HG02884 (cell line): ENCODE data around the gene TRAF3IP1.
"Not testable (repeated sequence)": the region's sequence is repeated elsewhere in the genome, so short reads cannot be mapped to it uniquely, and the experiment has no call there.

Experiments used
- ATAC-seq: cut with Tn5 transposase; IDR thresholded peaks from one replicate; pipeline ENCODE4 v1.9.1; 2021; ENCODE audit warnings: mild to moderate bottlenecking, moderate library complexity; ENCODE audit not compliant: unreplicated experiment

The TRAF3IP1 gene

GRCh38 chr2:238405217-238405555, 84.9 kb downstream of the TRAF3IP1 start:
- not testable (repeated sequence) for ATAC-seq

DNA sequence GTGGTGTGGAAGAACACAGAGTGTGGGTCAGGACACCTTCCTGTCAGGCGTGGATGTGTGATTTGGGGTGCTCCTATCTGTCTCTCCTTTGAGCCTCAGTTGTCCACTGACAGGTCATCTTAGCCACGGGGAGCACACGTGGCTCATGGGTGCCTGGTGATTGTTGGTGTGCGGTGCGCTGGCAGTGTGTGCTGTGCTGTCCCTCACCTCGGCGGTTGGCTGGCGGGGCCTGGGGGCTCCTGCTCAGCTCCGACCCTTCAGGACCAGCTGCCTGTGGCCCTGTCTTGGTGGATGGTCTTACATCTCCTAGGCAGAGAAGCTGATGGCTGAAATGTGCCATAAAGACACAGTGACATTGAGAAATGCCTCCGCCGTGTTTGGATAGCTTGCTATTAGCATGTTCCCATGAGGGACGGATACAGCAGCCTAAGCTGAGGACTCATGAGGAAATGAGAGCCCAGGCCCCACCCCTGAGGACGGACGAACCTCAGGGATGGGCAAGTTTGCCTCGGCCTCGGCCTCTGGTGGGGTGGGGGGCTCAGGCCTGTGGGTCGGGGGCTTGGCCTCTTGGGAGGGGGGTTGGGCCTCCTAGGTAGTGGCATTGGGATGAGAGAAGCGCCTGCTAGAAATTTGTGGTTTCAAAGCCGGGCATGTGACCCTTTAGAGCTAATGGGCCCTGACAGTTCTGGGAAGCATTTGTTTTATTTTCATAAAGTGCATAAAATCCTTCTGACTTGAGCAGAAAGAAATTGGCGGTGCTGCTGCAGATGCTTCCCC, 86.1 kb downstream of the TRAF3IP1 start:
- no peak for ATAC-seq

- ATAC-seq = no peak
Observed at GRCh38 chr2:238406998-238407285, 86.6 kb downstream of the TRAF3IP1 start.

DNA sequence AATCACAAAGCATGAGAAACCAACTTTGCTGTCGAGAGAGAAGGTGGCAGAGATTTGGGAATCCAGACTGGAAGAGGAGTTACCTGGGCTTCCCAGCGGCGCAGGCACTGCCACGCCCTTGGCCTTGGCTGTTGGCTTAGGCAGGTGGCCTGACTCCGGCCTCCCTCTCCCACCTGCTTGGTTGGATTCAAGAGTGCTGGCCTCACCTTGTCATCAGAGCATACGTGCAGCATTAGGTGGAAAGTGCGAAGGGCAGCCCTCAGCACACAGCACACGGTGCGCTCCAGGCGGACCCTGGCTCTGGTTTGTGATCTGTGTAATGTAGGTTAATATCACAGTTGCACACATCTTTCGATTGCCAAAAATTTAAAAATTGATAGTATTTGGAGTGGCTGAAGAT, 87.2 kb downstream of the TRAF3IP1 start:
- no peak for ATAC-seq

DNA sequence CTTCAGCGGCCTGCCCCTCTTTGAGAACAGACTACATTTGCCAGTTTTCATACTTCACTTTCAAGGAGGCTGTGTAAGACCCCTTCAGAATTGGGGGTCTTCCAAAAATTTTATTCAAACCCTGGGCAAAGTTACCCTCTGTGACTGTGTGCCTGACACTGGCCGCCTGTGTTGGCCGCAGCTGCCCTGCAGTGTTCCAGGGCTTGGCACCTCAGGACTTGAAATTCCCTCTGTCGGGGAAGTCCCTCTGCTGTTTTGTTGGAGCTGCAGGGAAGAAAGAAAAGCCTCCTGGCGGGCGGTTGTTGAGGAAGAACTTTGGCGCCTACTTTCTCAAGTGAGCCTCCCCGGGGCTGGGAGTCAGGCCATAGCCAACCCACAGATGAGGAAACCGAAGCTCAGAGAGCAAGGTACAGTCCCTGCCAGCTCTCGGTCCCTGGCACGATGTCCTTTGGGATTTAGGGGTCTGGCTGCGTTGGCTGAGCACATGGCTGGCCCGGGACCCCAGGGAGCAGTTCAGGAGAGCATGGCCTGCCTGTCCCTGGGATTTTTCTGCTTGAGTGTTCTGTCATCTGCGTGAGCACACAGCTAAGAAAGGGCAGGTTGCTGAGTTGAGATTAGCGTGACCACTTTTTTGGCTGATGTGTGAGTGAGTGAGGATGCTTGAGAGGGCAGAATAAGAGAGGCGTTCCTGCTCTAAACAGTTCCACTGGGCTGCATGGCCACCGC, 88.5 kb downstream of the TRAF3IP1 start:
- no peak for ATAC-seq

DNA sequence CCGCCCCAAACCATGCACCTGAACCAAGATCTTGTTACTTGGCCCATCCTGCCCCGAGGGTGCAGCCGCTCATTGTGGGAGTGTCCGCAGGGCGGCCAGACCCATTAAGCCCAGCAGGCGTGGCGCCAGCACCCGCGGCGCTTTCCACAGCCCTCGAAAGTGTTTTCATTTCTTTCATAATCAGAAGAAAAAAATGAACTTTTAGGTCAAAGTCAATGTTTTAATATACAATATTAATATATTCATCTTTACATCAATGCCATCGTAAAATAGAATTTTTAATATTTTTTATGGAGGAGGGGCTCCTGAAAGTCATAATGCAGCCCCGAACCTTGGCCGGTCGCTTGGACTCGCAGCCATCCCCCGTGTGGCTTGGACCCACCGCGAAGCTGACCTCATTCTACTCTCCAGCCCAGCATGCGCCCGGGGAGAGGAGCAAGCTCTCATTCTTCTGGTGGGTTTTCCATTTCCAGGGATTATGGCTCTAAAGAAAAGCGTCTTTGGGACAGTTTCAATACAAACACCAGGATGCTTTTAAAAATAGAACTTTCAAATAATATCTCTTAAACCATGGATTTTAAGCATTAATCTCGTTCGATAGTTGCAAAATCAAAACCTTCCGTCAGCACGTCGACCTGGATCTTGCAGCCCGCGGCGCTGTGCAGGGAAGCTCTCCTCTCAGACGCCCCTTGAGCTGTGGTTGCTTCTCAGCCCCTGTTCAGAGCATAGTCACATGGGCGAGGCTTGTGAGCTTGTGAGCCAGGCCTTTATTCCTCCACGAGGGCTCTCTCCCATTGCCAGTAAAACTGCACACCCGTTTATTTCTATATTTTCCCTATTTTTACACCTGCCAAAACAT, 89.3 kb downstream of the TRAF3IP1 start:
- no peak for ATAC-seq

DNA sequence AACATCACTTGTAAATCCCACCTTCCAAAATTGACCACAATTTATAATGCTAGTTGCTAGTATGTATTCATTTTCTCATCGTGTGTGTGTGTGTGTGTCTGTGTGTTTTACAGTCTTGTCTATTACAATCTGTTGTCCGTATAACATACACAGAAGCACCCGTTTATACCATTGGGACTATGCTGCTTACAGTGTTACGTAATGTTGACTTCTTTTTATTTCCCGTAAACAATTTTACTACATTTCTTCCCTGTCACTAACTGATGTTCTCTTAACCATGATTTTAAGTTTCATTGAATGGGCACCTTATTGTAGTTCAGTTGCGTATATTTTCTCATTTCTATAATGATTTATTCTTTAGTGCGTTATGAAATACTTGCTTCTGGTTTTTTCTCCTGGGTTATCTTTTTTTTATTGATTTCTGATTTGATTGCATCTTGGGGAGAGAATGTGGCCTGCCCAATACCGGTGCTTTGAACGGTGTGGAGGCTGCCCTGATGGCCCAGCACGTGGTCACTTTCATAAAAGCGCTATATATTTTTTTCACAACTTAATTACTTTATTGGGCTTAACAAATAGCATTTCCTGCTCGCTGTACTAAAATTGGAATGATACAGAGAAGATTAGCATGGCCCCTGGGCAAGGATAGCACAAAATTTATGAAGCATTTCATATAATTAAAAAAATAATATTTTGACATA, 91.9 kb downstream of the TRAF3IP1 start:
- ATAC-seq = no peak

DNA sequence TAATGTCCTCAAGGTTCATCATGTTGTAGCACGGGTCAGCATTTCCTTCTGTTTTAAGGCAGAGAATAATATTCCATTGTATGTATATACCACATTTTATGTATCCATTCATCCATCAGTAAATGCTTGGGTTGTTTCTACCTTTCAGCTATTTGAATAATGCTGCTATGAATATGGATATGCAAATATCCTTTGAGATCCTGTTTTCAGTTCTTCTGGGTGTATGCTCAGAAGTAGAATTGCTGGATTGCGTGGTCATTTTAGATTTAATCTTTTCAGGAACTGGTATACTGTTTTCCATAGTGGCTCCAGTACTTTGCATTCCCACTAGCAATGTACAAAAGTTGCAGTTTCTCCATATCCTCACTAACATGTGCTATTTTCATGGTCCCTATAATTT, 93.0 kb downstream of the TRAF3IP1 start:
- no peak for ATAC-seq

- no peak for ATAC-seq
Observed at GRCh38 chr2:238415036-238415764, 94.9 kb downstream of the TRAF3IP1 start.

DNA sequence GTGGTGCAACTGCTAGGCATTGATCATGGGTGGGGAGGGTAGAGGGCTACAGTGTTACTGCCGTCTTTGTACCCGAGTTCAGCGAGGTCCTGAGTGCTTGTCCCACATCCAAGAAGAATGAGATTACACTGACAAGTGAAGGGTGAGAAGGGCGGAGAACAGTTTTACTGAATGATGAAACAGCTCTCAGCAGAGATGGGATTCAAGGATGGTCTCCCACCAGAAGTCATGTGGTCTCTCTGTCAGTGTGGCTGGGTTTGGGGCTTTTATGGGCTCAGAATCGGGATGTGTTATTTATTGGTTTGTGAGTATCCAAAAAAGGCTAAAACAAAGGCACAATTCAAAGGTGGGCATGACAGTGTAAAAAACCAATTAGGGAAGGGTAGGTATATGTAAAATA, 95.6 kb downstream of the TRAF3IP1 start:
- no peak for ATAC-seq

- no peak for ATAC-seq
Observed at GRCh38 chr2:238418196-238418998, 98.1 kb downstream of the TRAF3IP1 start.

GRCh38 chr2:238418999-238419546, 98.8 kb downstream of the TRAF3IP1 start:
- ATAC-seq = no peak

DNA sequence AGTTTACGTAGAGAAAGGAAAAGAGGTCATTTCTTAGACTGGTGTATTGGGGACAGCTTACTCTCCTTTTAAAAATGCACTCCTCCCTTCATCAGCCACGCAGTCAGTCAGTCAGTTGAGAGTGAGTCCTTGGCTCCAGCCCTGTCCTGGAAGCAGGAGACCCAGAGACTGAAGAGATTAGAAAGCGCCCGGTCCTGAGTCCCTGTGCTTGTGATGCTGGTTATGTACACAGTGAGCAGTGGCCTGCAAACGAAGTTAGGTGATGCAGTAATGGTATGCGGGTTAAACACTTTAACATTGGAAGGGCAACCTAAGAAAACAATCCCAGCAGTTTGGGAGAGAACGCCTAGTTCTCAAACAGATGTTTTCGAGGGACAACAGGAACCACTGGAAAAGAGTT, 100.1 kb downstream of the TRAF3IP1 start:
- no peak for ATAC-seq

DNA sequence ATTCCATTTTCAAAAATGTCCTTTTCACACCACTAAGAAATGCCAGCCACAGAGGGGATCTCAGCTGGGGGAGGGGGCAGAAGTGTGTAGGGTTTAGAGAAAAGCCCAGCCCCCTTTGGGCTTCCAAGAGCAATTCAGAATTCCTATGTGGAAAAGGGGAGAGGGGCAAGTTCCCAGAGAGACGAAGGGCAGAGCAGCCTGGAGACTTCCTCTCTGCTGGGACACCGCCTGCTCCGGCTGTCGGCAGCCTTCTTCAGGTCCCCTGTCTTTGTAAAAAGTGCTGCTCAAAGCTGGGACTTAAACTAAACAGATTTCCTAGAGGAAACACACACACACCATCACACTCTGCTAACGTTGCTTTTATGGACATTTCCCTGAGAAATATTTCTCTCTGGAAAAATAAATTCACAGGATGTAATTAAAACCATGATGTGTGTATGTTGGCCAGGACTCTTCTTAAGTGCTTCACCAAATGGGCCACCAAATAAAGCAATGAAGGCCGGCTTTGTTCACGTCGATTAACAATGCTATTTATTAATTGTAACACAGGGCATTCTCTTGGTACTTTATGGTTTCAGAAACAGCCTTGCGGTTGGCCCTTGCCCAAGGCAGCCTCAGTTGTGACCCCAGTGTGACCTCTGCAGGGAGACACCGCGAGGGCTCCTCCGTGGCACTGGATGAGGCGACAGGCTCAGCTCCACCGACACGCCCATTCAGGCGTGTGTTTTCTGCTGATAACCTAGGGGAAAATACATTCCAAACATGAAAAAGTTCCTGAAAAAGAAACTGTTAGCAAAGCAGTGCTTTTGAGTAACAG, 100.8 kb downstream of the TRAF3IP1 start:
- ATAC-seq = no peak

- no peak for ATAC-seq
Observed at GRCh38 chr2:238421695-238422035, 101.3 kb downstream of the TRAF3IP1 start.

- no peak for ATAC-seq
Observed at GRCh38 chr2:238422285-238422684, 102.0 kb downstream of the TRAF3IP1 start.

GRCh38 chr2:238422940-238423339, 102.6 kb downstream of the TRAF3IP1 start:
- no peak for ATAC-seq

- ATAC-seq = no peak
Observed at GRCh38 chr2:238423561-238424312, 103.4 kb downstream of the TRAF3IP1 start.
